H1 (cell line): ENCODE measurements around the gene LRRC42. TPM values are rescaled to one million over a fixed set of nuclear protein-coding genes. Genes with fewer than 3 reads are reported as not detected.

Source experiments
- CTCF ChIA-PET: fragments of 300-600 bp; sonication (Branson Sonifier 250); formaldehyde crosslinking; loops from one replicate; lab custom pipeline; 2021; ENCODE audit not compliant: partially characterized antibody; lab: Charles Lee
- POLR2A ChIA-PET: fragments of 300-600 bp; sonication (Branson Sonifier 250); formaldehyde crosslinking; loops from one replicate; lab custom pipeline; 2021; ENCODE audit warnings: inconsistent platforms; ENCODE audit not compliant: partially characterized antibody; lab: Charles Lee
- DNase-seq, 2 experiments: peaks; one replicate each; pipeline versions ENCODE4 v3.0.0 to v3.0.0-alpha.2; 2010 to 2022; ENCODE audit warnings: low spot score in 2 of 2, low read depth in 1 of 2, mixed read lengths in 1 of 2
- FAIRE-seq: peaks from 2 replicates; lab custom pipeline; 2011; peaks lifted over from hg19 to GRCh38; lab: Jason Lieb, UNC
- H2AFZ ChIP-seq: 2 replicates; pipeline ENCODE4 v1.8.1; 2012; ENCODE audit warnings: low read length, inconsistent platforms
- H2AK5ac ChIP-seq: 2 replicates; pipeline ENCODE4 v1.6.1; 2013; ENCODE audit warnings: low read depth, low read length
- H2BK120ac ChIP-seq: replicated peaks from 2 replicates; pipeline ENCODE3; 2013; ENCODE audit warnings: low read depth, low read length, inconsistent platforms
- H2BK12ac ChIP-seq: 2 replicates; pipeline ENCODE4 v1.6.1; 2013; ENCODE audit warnings: low read depth, low read length
- H2BK15ac ChIP-seq: 2 replicates; pipeline ENCODE4 v1.6.1; 2013; ENCODE audit warnings: low read length
- H2BK20ac ChIP-seq: 2 replicates; pipeline ENCODE4 v1.6.1; 2013; ENCODE audit warnings: low read length
- H2BK5ac ChIP-seq: 2 replicates; pipeline ENCODE4 v1.6.1; 2013; ENCODE audit warnings: low read depth, low read length
- H3K14ac ChIP-seq: 2 replicates; pipeline ENCODE4 v1.6.1; 2013; ENCODE audit warnings: inconsistent platforms; ENCODE audit not compliant: insufficient read length
- H3K18ac ChIP-seq: 2 replicates; pipeline ENCODE4 v1.6.1; 2013; ENCODE audit warnings: low read length; ENCODE audit errors: extremely low read depth
- H3K23ac ChIP-seq: 2 replicates; pipeline ENCODE4 v1.6.1; 2013; ENCODE audit warnings: inconsistent platforms; ENCODE audit not compliant: insufficient read length
- H3K23me2 ChIP-seq: 2 replicates; pipeline ENCODE4 v1.6.1; 2013; ENCODE audit warnings: low read depth, low read length
- H3K27ac ChIP-seq: 2 replicates; pipeline ENCODE4 v1.6.1; 2011; ENCODE audit warnings: low read depth, low read length, inconsistent platforms
- H3K27me3 ChIP-seq, 4 experiments: replicated peaks in 1 of 4; 1 replicate in 1 of 4; 2 replicates in 3 of 4; pipeline versions ENCODE4 v1.6.1 to v1.8.1; 2011 to 2013; ENCODE audit warnings: low read length in 3 of 4, mild to moderate bottlenecking in 3 of 4, inconsistent platforms in 2 of 4, mixed read lengths in 2 of 4, moderate library complexity in 1 of 4; ENCODE audit not compliant: control insufficient read depth in 3 of 4, insufficient read depth in 3 of 4; ENCODE audit errors: extremely low read depth in 1 of 4
- H3K36me3 ChIP-seq, 4 experiments: 2 replicates each; pipeline versions ENCODE4 v1.6.1 to v1.8.1; 2011 to 2013; ENCODE audit warnings: mild to moderate bottlenecking in 4 of 4, low read length in 3 of 4, moderate library complexity in 2 of 4, control low read depth in 1 of 4, inconsistent platforms in 1 of 4; ENCODE audit not compliant: insufficient read depth in 4 of 4, control insufficient read depth in 2 of 4
- H3K4ac ChIP-seq: replicated peaks from 2 replicates; pipeline ENCODE3; 2013; ENCODE audit warnings: low read length, low read depth, mixed read lengths, inconsistent platforms; ENCODE audit not compliant: insufficient read length
- H3K4me1 ChIP-seq, 4 experiments: replicated peaks in 1 of 4; 1 replicate in 1 of 4; 2 replicates in 3 of 4; pipeline versions ENCODE4 v1.6.1 to v1.8.1; 2011 to 2013; ENCODE audit warnings: low read length in 3 of 4, inconsistent platforms in 2 of 4, mixed read lengths in 1 of 4; ENCODE audit not compliant: insufficient read depth in 4 of 4, control insufficient read depth in 3 of 4
- H3K4me2 ChIP-seq, 2 experiments: 2 replicates each; pipeline versions ENCODE4 v1.6.1 to v1.8.1; 2011 to 2013; ENCODE audit warnings: low read depth in 2 of 2, low read length in 2 of 2, control low read depth in 1 of 2, inconsistent platforms in 1 of 2, mild to moderate bottlenecking in 1 of 2; ENCODE audit not compliant: insufficient read depth in 1 of 2
- H3K4me3 ChIP-seq, 4 experiments: fragments of 200-600, 300-600 bp in 1 of 4; sonication (generic), shearing (Covaris generic), sonication (Bioruptor Twin) in 1 of 4; 2 replicates each; pipeline versions ENCODE4 v1.5.1 to v1.8.1; 2011 to 2016; ENCODE audit warnings: low read length in 4 of 4, low read depth in 3 of 4, control low read depth in 2 of 4, inconsistent platforms in 2 of 4, mild to moderate bottlenecking in 2 of 4, mixed read lengths in 1 of 4, moderate library complexity in 1 of 4; ENCODE audit not compliant: insufficient read depth in 2 of 4; ENCODE audit errors: extremely low read depth in 1 of 4
- H3K56ac ChIP-seq: replicated peaks from 2 replicates; pipeline ENCODE3; 2013; ENCODE audit warnings: low read depth, mild to moderate bottlenecking, mixed read lengths, low read length, inconsistent platforms; ENCODE audit not compliant: insufficient read length
- H3K79me1 ChIP-seq: 2 replicates; pipeline ENCODE4 v1.6.1; 2013; ENCODE audit warnings: low read depth, low read length, control low read depth
- H3K79me2 ChIP-seq, 2 experiments: 2 replicates each; pipeline versions ENCODE4 v1.6.1 to v1.8.1; 2012 to 2013; ENCODE audit warnings: low read length in 2 of 2, mild to moderate bottlenecking in 2 of 2, inconsistent platforms in 1 of 2; ENCODE audit not compliant: insufficient read depth in 2 of 2, control insufficient read depth in 1 of 2
- H3K9ac ChIP-seq, 4 experiments: replicated peaks in 1 of 4; 1 replicate in 1 of 4; 2 replicates in 3 of 4; pipeline versions ENCODE4 v1.6.1 to v1.8.1; 2011 to 2013; ENCODE audit warnings: low read depth in 3 of 4, low read length in 3 of 4, control low read depth in 2 of 4, mild to moderate bottlenecking in 2 of 4, moderate library complexity in 2 of 4, inconsistent platforms in 1 of 4; ENCODE audit errors: extremely low read depth in 1 of 4
- H3K9me3 ChIP-seq, 2 experiments: 2 replicates each; pipeline versions ENCODE4 v1.6.1 to v1.8.1; 2012 to 2013; ENCODE audit warnings: mild to moderate bottlenecking in 2 of 2, moderate library complexity in 2 of 2, control low read depth in 1 of 2, inconsistent platforms in 1 of 2, low read depth in 1 of 2, low read length in 1 of 2, mixed read lengths in 1 of 2; ENCODE audit not compliant: insufficient read depth in 2 of 2
- H4K20me1 ChIP-seq, 2 experiments: replicated peaks in 1 of 2; 2 replicates each; pipeline versions ENCODE3 to v1.8.1; 2011 to 2013; ENCODE audit warnings: inconsistent platforms in 2 of 2, low read length in 2 of 2, mild to moderate bottlenecking in 1 of 2; ENCODE audit not compliant: insufficient read depth in 2 of 2, control insufficient read depth in 1 of 2
- H4K5ac ChIP-seq: 2 replicates; pipeline ENCODE4 v1.6.1; 2013; ENCODE audit warnings: low read length, low read depth, mixed read lengths, inconsistent platforms; ENCODE audit not compliant: insufficient read length
- H4K8ac ChIP-seq: 2 replicates; pipeline ENCODE4 v1.8.0; 2013; ENCODE audit warnings: mild to moderate bottlenecking, moderate library complexity, low read length, inconsistent platforms; ENCODE audit not compliant: insufficient read depth; ENCODE audit errors: extremely low read depth
- H4K91ac ChIP-seq: replicated peaks from 2 replicates; pipeline ENCODE3; 2013; ENCODE audit warnings: low read length, mixed read lengths, inconsistent platforms; ENCODE audit not compliant: insufficient read length
- BCL11A ChIP-seq, 2 experiments: IDR thresholded peaks; one replicate each; pipeline ENCODE4 v1.6.1; 2011; ENCODE audit warnings: low read depth in 2 of 2, low read length in 2 of 2, mild to moderate bottlenecking in 2 of 2
- CHD1 ChIP-seq: IDR thresholded peaks from 2 replicates; pipeline ENCODE4 v1.6.1; 2012; ENCODE audit warnings: low read depth, low read length, improper control_type of control experiment
- CTBP2 ChIP-seq: IDR thresholded peaks from 2 replicates; pipeline ENCODE4 v1.7.0; 2011; ENCODE audit warnings: borderline replicate concordance, mild to moderate bottlenecking, moderate library complexity, mixed read lengths, low read length; ENCODE audit not compliant: insufficient read depth, insufficient read length
- EGR1 ChIP-seq: IDR thresholded peaks from 2 replicates; pipeline ENCODE4 v1.6.1; 2011; ENCODE audit warnings: low read depth, low read length, borderline replicate concordance
- MAFK ChIP-seq: IDR thresholded peaks from 2 replicates; pipeline ENCODE4 v1.6.1; 2012; ENCODE audit warnings: low read depth, mild to moderate bottlenecking, improper control_type of control experiment, low read length
- MAX ChIP-seq: IDR thresholded peaks from 2 replicates; pipeline ENCODE4 v1.6.1; 2012; ENCODE audit warnings: inconsistent platforms
- WGBS, 2 experiments: shearing (Covaris generic) in 1 of 2; methylation state at CpG; one replicate each; pipeline versions ENCODE4 v1.1.6 to v1.1.7; 2013 to 2015; ENCODE audit warnings: low lambda C conversion rate in 2 of 2, mixed read lengths in 2 of 2, inconsistent platforms in 1 of 2, low coverage in 1 of 2, missing lambda C conversion rate in 1 of 2; ENCODE audit not compliant: insufficient replicate concordance in 2 of 2, insufficient coverage in 1 of 2, insufficient read length in 1 of 2; ENCODE audit errors: extremely low coverage in 1 of 2, missing lambda C conversion rate in 1 of 2; 5-methylcytosine and 5-hydroxymethylcytosine counted together
- polyA plus RNA-seq, 7 experiments: library from polyadenylated mRNA; depleted of rRNA in 3 of 7; stranded (reverse) in 5 of 7; unstranded in 2 of 7; fragments of >200 nt in 5 of 7; fragments of 200-250 nt in 2 of 7; gene quantifications; 1 replicate in 5 of 7; 2 replicates in 1 of 7; 4 replicates in 1 of 7; pipeline versions ENCODE4 v1.2.1 to v1.2.3, GENCODE V29; 2011 to 2013; ENCODE audit warnings: missing spikeins in 2 of 7, mixed read lengths in 2 of 7
- total RNA-seq: library from RNA; stranded (reverse); fragmentation: NEBNext Ultra II Directional; extraction: Animal tissue kit (Norgen Biotek cat#: 25700); gene quantifications from 2 replicates; pipeline ENCODE4 v1.2.1, GENCODE V29; 2021

Gene LRRC42
- total and polyA plus RNA-seq, 2 of the 8 experiments (the other 6 are each of a cell fraction or from before 2014, with no cell fraction given), result 38.2 to 54.1 TPM

GRCh38 chr1:54001591-54001990, 55.4 kb downstream of the LRRC42 start:
- CTCF ChIA-PET, result interaction anchor here (1.5 to 2.0 kb wide), 2 partner anchors 10 to 141 kb away, joined by 5 to 8 read pairs; no protein-coding TSS in a partner anchor
- Histone ChIP-seq H3K14ac (no peak overlapping the region), H3K23ac (no peak overlapping the region), H3K4ac (no peak overlapping the region), H3K79me2 (no peaks in the 10 kb centered on the region), H3K18ac (no peak overlapping the region), H2BK15ac (no peak overlapping the region), H3K9me3 (peaks cover 3 to 17% of the 10 kb centered on the region in 2 experiments; a peak in 3 of 4 replicates), H4K8ac (no peak overlapping the region), H3K36me3 (no peaks in the 10 kb centered on the region), H3K27ac (no peak overlapping the region), H2BK120ac (no peak overlapping the region), H2BK20ac (no peak overlapping the region), H3K9ac (no peak overlapping the region), H2BK5ac (no peak overlapping the region), H3K4me1 (no peaks in the 10 kb centered on the region), H4K91ac (no peak overlapping the region), H4K5ac (no peak overlapping the region), H2AFZ (no peak overlapping the region), H3K27me3 (no peaks in the 10 kb centered on the region), H3K4me3 (no peak overlapping the region), H4K20me1 (no peaks in the 10 kb centered on the region), H3K56ac (no peak overlapping the region), H3K23me2 (no peaks in the 10 kb centered on the region), H2AK5ac (no peak overlapping the region), H3K4me2 (no peak overlapping the region), H3K79me1 (no peaks in the 10 kb centered on the region), H2BK12ac (no peak overlapping the region)
- WGBS, 2 experiments, result 65% methylated on average over 3 of the region's 3 CpGs; no CpG with 5 or more reads in 1 of the 2 experiments
- FAIRE-seq (no peak), DNase-seq (no peak)
- POLR2A ChIA-PET, result interaction anchor here (1.1 kb wide), 1 partner anchor 10 kb away, joined by 3 read pairs; no protein-coding TSS in a partner anchor
- TF ChIP-seq BCL11A (IDR thresholded peaks at IDR 0.05; ENCODE audit: low read depth in 2 of 2, low read length in 2 of 2) (no peak), EGR1 (no peak), MAX (no peak), CTBP2 (no peak), CHD1 (no peak), MAFK (no peak)
